Left kidney (tissue), 2 donors: ENCODE measurements around the gene DDHD1. TPM values are rescaled to one million over a fixed set of nuclear protein-coding genes. Genes with fewer than 3 reads are reported as not detected.

Experiments used
- DNase-seq: peaks from one replicate; pipeline ENCODE4 v3.0.0-alpha.2; 2013
- polyA plus RNA-seq: library from polyadenylated mRNA; unstranded; fragments of 120-200 nt; gene quantifications from one replicate; pipeline ENCODE4 v1.2.1, GENCODE V29; 2013; ENCODE audit not compliant: insufficient read length

Gene DDHD1
- polyA plus RNA-seq, 1 donor: 17.6 TPM

DNA sequence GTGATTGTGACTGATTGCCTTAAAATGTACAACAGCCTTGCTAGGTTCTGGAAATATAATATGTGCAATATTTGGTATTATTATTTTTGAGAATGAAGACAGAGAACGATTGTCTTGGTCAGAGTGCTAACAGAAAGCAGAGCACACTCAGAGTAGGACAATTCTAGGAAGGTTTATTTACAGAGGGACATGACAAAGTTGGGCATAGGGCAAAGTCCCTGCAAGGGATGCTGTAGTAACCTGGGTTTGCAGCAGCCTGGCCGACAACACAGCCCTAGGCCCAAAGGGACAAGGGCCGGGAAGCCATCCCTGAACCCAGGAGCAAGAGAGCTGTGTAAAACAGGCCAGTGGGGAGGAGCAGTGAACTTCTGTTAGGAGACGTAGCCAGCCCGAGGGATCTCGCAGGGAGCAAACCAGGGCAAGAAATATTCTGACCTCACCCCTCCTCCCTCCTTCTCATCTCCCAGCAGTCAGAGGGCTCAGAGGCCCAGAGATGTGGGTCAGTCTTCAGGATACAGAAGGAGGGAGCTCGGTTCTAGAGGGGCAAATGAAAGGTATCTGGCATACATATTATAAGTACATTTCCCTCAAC, 151.2 kb downstream of the DDHD1 start:
- no peak for DNase-seq

DNA sequence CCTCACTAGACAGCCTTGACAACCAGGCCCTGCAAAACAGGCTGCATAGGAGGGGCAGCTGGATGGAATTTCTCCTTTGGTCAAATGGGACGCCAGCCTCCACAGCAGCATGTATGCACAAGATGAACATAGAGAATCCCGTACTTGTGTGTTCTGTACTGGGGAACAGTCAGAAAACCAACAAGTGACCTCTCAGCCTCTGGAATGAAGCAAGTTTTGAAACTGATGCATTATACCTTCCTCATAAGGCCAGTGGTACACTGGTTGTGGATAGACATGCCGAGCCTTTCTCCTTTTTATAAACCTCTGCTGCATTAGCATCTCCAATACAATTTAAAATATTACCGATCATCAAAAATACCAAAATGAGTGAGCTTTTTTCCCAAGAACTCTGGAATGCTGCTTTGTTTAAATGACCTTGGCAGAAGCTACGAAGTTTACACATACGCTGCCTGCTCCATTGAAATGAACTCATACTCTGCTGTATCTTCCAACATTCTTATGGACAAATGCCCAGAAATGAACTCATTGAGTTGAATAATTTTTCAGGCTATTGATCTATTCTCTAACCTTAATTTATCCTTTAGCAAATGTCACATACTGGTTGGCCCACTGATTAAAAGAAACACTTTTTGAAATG, 154.6 kb downstream of the DDHD1 start:
- DNase-seq: no peak

DNA sequence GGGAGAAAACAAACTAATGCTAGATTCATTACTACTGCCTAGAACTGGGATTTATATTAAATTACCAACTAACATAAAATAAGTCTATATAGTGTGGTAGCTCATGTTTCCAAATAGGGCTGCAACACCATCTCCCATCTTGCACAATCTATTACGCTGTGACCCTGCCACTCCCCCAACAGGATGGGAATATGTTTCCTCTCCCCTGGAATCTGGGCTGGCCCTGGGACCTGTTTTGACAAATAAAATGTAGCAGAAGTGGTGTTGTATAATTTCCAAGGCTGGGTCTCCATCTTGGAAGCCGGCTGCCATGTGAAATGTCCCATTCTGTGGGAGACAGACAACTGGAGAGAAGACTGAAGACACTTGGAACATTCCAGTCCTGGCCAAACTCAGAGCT, 156.6 kb downstream of the DDHD1 start:
- no peak for DNase-seq

DNA sequence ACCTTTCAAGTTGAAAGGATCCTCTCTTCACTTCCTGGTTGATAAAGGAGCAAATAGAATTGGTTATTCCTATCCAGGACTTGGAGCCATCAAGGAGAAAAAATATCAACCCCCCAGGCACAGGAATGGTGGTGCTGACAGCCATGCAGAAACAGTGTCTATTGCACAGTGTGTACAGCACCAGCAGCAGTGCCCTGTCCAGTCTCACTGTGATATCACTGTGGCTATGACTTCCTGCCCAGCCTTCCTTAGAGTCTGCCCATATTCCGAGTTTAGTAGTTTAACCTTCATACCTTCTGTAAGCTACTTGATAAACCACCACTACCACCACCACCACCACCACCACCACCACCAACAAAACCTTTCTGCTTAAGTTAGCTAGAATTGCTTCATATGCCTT, 157.1 kb downstream of the DDHD1 start:
- no peak for DNase-seq

DNA sequence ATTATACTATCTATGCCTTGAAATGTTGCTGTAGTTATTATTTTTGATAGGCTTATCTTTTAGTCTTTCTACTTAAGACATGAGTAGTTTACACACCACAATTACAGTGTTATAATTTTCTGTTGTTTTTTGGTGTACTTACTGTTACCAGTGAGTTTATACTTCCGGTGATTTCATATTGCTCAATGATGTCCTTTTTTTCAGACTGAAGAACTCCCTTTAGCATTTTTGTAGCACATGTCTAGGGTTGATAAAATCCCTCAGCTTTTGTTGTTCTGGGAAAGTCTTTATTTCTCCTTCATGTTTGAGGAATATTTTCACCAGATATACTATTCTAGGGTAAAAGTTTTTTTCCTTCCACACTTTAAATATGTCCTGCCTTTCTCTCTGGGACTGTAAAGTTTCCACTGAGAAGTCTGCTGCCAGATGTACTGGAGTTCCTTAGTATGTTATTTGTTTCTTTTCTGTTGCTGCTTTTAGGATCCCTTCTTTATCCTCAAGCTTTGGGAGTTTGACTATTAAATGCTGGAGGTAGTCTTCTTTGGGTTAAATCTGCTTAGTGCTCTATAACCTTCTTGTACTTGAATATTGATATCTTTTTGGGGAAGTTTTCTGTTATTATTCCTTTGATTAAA, 160.8 kb downstream of the DDHD1 start:
- DNase-seq: no peak

DNA sequence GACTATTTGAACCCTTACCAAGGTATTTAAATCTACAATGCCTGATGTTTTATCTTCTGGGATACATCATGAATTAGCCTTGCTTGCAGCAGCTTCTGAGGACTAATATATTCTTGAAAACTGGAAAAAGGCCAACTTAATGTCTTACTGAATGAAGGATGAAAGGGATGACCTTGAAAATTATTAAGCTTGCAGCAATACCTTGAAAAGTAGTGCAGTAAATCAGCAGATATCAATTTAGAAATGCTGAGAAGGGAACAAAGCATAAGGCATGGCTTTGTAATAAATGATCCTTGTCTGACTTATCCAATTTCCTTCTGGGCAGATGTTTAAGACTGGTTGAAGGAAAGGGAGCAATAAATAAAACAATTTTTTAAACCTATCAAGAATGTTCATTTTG, 165.0 kb downstream of the DDHD1 start:
- DNase-seq: no peak

DNA sequence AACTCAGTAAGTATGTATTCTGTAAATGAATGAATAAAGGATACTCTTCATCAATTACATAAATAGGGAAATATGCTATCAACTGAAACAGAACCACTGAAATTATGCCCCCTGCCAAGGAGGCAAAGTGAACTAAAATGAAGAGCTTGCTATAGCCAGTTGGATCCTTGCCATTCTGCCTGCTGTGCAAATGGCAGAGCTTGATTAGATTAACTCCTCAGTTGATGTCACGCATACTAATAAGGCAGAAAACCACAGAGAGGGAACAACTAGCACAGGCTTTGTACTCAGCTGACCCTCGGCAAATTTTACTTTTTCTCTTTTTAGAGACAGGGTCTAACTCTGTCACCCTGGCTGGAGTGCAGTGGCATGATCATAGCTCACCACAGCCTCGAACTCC, 165.6 kb downstream of the DDHD1 start:
- no peak for DNase-seq

DNA sequence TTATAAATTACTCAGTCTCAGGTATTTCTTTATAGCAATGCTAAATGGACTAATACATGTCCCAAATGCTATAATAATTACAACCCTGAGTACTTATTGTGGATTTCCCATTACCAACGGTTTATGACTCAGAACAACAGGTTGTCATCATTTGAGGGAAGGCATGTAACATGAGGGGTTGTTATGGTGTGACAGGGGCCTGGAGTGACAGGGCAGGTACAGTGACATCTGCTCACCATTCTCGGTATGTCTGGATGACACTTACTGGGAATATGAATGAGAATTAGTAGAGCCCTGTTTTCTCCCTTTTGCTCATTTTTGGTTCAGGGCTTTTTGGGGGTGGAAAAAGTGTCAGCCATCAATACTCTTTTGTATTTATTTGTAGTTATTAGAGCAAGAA, 166.1 kb downstream of the DDHD1 start:
- no peak for DNase-seq

Other genes with a start within 250 kb of the DDHD1 start
- gene FERMT2, start 202.3 kb downstream of the DDHD1 start, polyA plus RNA-seq: 183 TPM